ENCODE data around the gene FHIP1B.

- TF ChIP-seq GATA3 (IDR thresholded peaks at IDR 0.05; ENCODE audit: low read depth, low read length), result no peak
- TF ChIP-seq GATA2 (IDR thresholded peaks at IDR 0.05; ENCODE audit: low read depth, low read length), result no peak
Observed at GRCh38 chr11:6238902-6239301, 4.5 kb upstream of the FHIP1B start, which contains the start of gene CNGA4.

Measured in SH-SY5Y (cell line).